ENCODE measurements around the gene RRM1.
"Not testable (repeated sequence)": the region's sequence is repeated elsewhere in the genome, so short reads cannot be mapped to it uniquely, and the experiment has no call there.

The RRM1 gene

GRCh38 chr11:4138497-4138896, 43.9 kb downstream of the RRM1 start:
- no peak for DNase-seq (ENCODE audit: low read depth in 2 of 2)

GRCh38 chr11:4140067-4140636, 45.6 kb downstream of the RRM1 start:
- DNase-seq (ENCODE audit: low read depth in 2 of 2), result no peak

GRCh38 chr11:4146070-4146771, 51.6 kb downstream of the RRM1 start:
- DNase-seq (ENCODE audit: low read depth in 2 of 2), result no peak

GRCh38 chr11:4146772-4147098, 52.1 kb downstream of the RRM1 start:
- DNase-seq (ENCODE audit: low read depth in 2 of 2), result no peak

GRCh38 chr11:4154503-4154902, 59.9 kb downstream of the RRM1 start:
- no peak for DNase-seq (ENCODE audit: low read depth in 2 of 2)

- DNase-seq (ENCODE audit: low read depth in 2 of 2), result no peak
Observed at GRCh38 chr11:4156571-4156970, 62.0 kb downstream of the RRM1 start.

GRCh38 chr11:4158818-4159217, 64.2 kb downstream of the RRM1 start:
- not testable (repeated sequence) for DNase-seq (ENCODE audit: low read depth in 2 of 2)

GRCh38 chr11:4161305-4161704, 66.7 kb downstream of the RRM1 start:
- no peak for DNase-seq (ENCODE audit: low read depth in 2 of 2)

GRCh38 chr11:4164884-4165590, 70.4 kb downstream of the RRM1 start:
- DNase-seq (ENCODE audit: low read depth in 2 of 2), result no peak

- DNase-seq (ENCODE audit: low read depth in 2 of 2), result no peak
Observed at GRCh38 chr11:4167292-4167691, 72.7 kb downstream of the RRM1 start.

- no peak for DNase-seq (ENCODE audit: low read depth in 2 of 2)
Observed at GRCh38 chr11:4167758-4168157, 73.2 kb downstream of the RRM1 start.

- not testable (repeated sequence) for DNase-seq (ENCODE audit: low read depth in 2 of 2)
Observed at GRCh38 chr11:4175620-4176350, 81.2 kb downstream of the RRM1 start.

- DNase-seq (ENCODE audit: low read depth in 2 of 2), result no peak
Observed at GRCh38 chr11:4178813-4179662, 84.4 kb downstream of the RRM1 start.

GRCh38 chr11:4180441-4181183, 86.0 kb downstream of the RRM1 start:
- no peak for DNase-seq (ENCODE audit: low read depth in 2 of 2)

GRCh38 chr11:4181782-4182721, 87.5 kb downstream of the RRM1 start:
- DNase-seq (ENCODE audit: low read depth in 2 of 2), result no peak

GRCh38 chr11:4183410-4184057, 88.9 kb downstream of the RRM1 start:
- DNase-seq (ENCODE audit: low read depth in 2 of 2), result no peak

GRCh38 chr11:4184163-4184916, 89.7 kb downstream of the RRM1 start:
- no peak for DNase-seq (ENCODE audit: low read depth in 2 of 2)

- DNase-seq (ENCODE audit: low read depth in 2 of 2), result no peak
Observed at GRCh38 chr11:4185561-4185960, 91.0 kb downstream of the RRM1 start.

Data from fibroblast of skin of left quadriceps (primary cell).